ENCODE results near the gene EPB42. TPM values are rescaled to one million over a fixed set of nuclear protein-coding genes. Genes with fewer than 3 reads are reported as not detected.

EPB42 gene
- total RNA-seq, 1 experiment from 2014 or later: 0.10 TPM

GRCh38 chr15:43211224-43211735, 9.5 kb downstream of the EPB42 start:
- DNase-seq (ENCODE audit: low read depth, low spot score) (no peak), ATAC-seq (no peak)
- Histone ChIP-seq H3K4me3 (ENCODE audit: low read depth in 2 of 2, low read length in 2 of 2) (no peak overlapping the region), H3K27me3 (ENCODE audit: control insufficient read depth, insufficient read depth, low read length) (peaks cover 3% of the 10 kb centered on the region; the same call in 1 of the 2 replicates), H3K4me1 (ENCODE audit: control insufficient read depth, insufficient read depth, low read length) (no peaks in the 10 kb centered on the region), H3K9me3 (ENCODE audit: control insufficient read depth, insufficient read depth, low read depth, low read length) (no peaks in the 10 kb centered on the region), H3K36me3 (ENCODE audit: control insufficient read depth, insufficient read depth, low read length) (no peaks in the 10 kb centered on the region), H3K27ac (ENCODE audit: low read length) (no peak overlapping the region)
- BruUV-seq (replicated peaks): no TSS peak
- in situ Hi-C loops (cut with HindIII; ENCODE audit: low pct_unique_long_range_greater_than_20kb, low sequenced_read_pairs) (no loop called here), intact Hi-C loops (cut with micrococcal nuclease; ENCODE audit: unreplicated experiment) (no loop called here)
- ChIA-PET CTCF (interaction anchor here (0.5 kb wide), 1 partner anchor 993 kb away, joined by 10 read pairs; no protein-coding TSS in a partner anchor), POLR2A (no interaction called here)
- TF ChIP-seq POLR2AphosphoS5 (IDR thresholded peaks at IDR 0.05; ENCODE audit: low read depth, low read length): no peak
- no peak for TF ChIP-seq TCF7L2 (IDR thresholded peaks at IDR 0.05; ENCODE audit: low read depth, low read length)
- TF ChIP-seq REST (IDR thresholded peaks at IDR 0.05; ENCODE audit: insufficient read depth in 1 of 2, low read depth in 2 of 2, low read length in 1 of 2): no peak
- TF ChIP-seq SIN3A (IDR thresholded peaks at IDR 0.05; ENCODE audit: borderline replicate concordance, insufficient read depth, low read depth, low read length): no peak
- no peak for TF ChIP-seq CTCF (IDR thresholded peaks at IDR 0.05)

GRCh38 chr15:43210807-43211206, 10.0 kb downstream of the EPB42 start:
- no peaks in the 10 kb centered on the region for H3K9me3 ChIP-seq (ENCODE audit: control insufficient read depth, insufficient read depth, low read depth, low read length)
- peaks cover 3% of the 10 kb centered on the region; the same call in 1 of the 2 replicates for H3K27me3 ChIP-seq (ENCODE audit: control insufficient read depth, insufficient read depth, low read length)
- H3K36me3 ChIP-seq (ENCODE audit: control insufficient read depth, insufficient read depth, low read length): no peaks in the 10 kb centered on the region
- ATAC-seq (no peak), DNase-seq (ENCODE audit: low read depth, low spot score) (no peak)
- POLR2A ChIA-PET: no interaction called here
- no TSS peak for BruUV-seq (replicated peaks)
- no peak overlapping the region for H3K4me3 ChIP-seq (ENCODE audit: low read depth in 2 of 2, low read length in 2 of 2)
- CTCF ChIA-PET: interaction anchor here (0.5 kb wide), 1 partner anchor 993 kb away, joined by 10 read pairs; no protein-coding TSS in a partner anchor
- TF ChIP-seq POLR2AphosphoS5 (IDR thresholded peaks at IDR 0.05; ENCODE audit: low read depth, low read length) (no peak), REST (IDR thresholded peaks at IDR 0.05; ENCODE audit: insufficient read depth in 1 of 2, low read depth in 2 of 2, low read length in 1 of 2) (no peak), CTCF (IDR thresholded peaks at IDR 0.05) (no peak), TCF7L2 (IDR thresholded peaks at IDR 0.05; ENCODE audit: low read depth, low read length) (no peak), SIN3A (IDR thresholded peaks at IDR 0.05; ENCODE audit: borderline replicate concordance, insufficient read depth, low read depth, low read length) (no peak)
- no peak overlapping the region for H3K27ac ChIP-seq (ENCODE audit: low read length)
- H3K4me1 ChIP-seq (ENCODE audit: control insufficient read depth, insufficient read depth, low read length): no peaks in the 10 kb centered on the region
- in situ Hi-C loops (cut with HindIII; ENCODE audit: low pct_unique_long_range_greater_than_20kb, low sequenced_read_pairs) (no loop called here), intact Hi-C loops (cut with micrococcal nuclease; ENCODE audit: unreplicated experiment) (no loop called here)
